GM13976 (cell line): ENCODE results near the gene IRS1.

ENCODE experiments used
- DNase-seq: peaks from one replicate; pipeline ENCODE4 v3.0.0; 2012; ENCODE audit warnings: low spot score
- in situ Hi-C: fragments of 300-500 bp; cut with MboI; formaldehyde crosslinking; loops from one replicate; pipeline ENCODE4 v1.12.0; 2022; ENCODE audit warnings: low sequenced_read_pairs, mixed read lengths, inconsistent platforms; ENCODE audit not compliant: unreplicated experiment
- TF ChIP-seq, protein P1 (sequence below): IDR thresholded peaks from 2 replicates; pipeline ENCODE4 v1.5.1; 2012; ENCODE audit warnings: borderline replicate concordance, mild to moderate bottlenecking; ENCODE audit not compliant: insufficient read depth; ENCODE audit errors: extremely low read depth, missing control alignments, control extremely low read depth

IRS1 gene

DNA sequence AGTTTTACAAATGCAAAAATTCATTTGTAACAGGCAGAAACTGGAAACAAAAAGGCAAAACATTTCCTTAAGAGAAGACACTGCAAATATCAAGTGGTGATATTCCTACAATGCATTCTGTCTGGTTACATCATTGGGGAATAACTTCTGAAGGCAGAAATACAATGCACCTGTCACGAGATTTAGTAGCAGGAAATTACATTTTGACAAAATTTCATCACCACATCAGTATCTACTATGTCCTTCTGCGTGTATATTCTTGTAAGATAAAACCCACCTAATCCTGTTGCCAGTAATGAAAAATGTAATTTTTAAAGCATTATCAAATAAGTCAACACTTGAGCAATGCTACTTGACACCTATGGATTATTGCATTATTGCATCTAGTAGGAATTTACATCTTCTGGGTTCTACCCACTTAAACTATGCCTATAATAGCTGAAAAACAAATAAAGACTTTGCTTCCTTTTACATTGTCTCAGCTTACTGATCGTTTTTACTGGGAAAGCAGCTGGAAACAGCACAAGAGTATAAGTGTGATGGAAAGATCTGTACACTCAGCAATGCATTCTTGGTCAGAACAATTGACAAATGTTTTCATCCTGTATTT is 59.5 kb downstream of the IRS1 start:
- DNase-seq: no peak
- TF ChIP-seq, protein P1, sequence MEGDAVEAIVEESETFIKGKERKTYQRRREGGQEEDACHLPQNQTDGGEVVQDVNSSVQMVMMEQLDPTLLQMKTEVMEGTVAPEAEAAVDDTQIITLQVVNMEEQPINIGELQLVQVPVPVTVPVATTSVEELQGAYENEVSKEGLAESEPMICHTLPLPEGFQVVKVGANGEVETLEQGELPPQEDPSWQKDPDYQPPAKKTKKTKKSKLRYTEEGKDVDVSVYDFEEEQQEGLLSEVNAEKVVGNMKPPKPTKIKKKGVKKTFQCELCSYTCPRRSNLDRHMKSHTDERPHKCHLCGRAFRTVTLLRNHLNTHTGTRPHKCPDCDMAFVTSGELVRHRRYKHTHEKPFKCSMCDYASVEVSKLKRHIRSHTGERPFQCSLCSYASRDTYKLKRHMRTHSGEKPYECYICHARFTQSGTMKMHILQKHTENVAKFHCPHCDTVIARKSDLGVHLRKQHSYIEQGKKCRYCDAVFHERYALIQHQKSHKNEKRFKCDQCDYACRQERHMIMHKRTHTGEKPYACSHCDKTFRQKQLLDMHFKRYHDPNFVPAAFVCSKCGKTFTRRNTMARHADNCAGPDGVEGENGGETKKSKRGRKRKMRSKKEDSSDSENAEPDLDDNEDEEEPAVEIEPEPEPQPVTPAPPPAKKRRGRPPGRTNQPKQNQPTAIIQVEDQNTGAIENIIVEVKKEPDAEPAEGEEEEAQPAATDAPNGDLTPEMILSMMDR: no peak
- in situ Hi-C loops: no loop called here

DNA sequence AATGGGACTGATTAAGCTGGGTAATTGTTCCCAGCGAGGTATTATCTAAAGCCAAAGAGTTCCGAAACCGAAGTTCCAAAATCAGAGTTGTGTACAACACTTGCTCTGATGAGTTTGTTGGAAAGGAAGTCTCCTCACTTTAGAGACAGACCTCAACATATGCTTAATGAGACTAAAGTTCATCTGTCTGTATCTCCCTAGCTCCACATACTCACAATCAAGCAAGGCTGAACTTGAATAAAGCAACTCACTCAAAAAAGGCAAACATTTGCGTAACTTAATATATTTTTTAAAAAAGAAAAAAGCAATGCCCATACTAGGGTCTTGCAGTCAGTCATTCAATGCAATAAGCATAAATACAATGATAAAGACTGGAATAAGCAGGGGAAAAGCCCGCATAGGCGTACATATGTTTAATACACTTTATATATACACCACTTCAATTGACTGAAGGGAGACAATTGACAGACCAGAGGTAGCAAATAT is 60.0 kb downstream of the IRS1 start:
- TF ChIP-seq, protein P1: no peak
- DNase-seq: no peak
- in situ Hi-C loops: no loop called here

DNA sequence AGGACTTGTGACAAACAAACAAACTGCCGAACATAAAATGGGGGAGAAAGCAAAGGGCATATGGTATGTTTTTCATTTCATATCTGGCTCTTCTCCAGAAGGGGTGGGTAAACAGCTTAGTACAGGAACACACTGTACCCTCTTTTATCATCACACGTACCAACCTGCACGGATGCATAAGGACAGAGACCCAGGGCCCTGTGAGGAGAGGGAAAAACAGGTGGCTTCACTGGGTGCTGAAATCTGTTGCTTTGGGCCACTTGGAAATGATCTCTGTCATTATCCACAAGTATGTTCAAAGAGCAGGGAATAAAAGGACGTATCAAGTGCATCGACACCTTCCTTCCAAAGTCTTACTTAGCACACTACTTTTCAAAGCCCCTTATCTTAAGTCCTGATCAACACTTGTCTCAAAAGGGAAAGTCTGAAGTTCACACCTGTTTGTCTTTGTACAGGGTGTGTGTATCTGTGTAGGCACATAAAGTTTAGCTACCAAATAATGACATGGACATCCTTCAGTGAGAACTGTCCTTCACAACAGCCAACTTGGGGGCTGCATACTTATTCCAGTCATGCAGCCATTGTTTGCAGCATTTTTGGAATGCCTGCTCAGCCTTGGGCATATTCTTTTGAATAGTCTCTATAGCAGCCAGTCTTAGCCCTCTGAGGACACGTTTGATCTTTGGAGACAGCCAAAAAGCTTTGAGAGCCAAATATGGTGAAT is 60.6 kb downstream of the IRS1 start:
- TF ChIP-seq, protein P1: no peak
- in situ Hi-C loops: no loop called here
- no peak for DNase-seq

DNA sequence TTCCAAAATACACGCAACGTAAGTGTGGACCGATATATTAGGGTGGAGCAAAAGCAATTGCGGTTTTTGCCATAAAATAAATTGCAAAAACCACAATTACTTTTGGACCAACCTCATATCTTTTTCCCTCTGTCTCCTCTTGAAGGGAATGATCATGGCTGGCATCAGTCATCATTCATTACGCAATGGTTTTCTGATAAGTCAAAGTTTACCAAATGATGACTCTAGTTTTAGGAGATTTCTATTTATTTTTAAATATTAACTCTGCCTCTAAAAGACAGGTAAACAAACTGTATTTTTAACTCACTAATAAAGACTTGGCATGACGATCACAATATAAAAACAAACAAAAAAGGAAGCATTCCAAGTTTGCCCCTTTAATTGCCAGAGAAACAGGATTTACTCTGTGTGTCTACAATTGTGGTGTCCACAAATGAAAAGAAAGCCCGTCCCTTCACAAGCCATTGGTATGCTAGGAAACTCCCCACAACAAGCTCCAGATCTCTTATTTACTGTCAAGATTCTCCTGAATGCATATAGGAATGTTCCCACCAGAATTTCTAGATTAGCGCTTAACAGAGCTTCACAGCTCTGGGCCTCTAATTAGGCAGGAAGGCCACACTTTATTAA is 61.3 kb downstream of the IRS1 start:
- in situ Hi-C loops: no loop called here
- TF ChIP-seq, protein P1: no peak
- DNase-seq: no peak

DNA sequence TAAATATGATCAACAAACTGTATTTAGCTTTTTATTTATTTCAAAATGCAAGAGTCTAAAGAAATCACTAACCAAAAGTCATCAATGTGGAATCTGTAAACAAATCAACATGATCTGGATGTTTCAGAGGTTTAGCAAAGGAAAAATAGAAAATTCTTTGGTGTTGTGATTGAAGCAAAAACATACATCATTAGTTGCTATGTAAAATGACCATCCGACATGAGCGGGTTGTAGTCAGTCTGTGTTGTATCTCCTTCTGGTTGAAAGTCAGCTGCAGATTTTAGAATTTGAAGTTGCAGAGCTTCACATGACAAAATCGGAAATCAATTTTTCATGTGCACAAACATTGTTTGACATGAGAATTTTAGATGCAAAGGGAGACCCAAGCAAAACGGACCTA is 63.2 kb downstream of the IRS1 start:
- TF ChIP-seq, protein P1: no peak
- DNase-seq: no peak
- in situ Hi-C loops: no loop called here

DNA sequence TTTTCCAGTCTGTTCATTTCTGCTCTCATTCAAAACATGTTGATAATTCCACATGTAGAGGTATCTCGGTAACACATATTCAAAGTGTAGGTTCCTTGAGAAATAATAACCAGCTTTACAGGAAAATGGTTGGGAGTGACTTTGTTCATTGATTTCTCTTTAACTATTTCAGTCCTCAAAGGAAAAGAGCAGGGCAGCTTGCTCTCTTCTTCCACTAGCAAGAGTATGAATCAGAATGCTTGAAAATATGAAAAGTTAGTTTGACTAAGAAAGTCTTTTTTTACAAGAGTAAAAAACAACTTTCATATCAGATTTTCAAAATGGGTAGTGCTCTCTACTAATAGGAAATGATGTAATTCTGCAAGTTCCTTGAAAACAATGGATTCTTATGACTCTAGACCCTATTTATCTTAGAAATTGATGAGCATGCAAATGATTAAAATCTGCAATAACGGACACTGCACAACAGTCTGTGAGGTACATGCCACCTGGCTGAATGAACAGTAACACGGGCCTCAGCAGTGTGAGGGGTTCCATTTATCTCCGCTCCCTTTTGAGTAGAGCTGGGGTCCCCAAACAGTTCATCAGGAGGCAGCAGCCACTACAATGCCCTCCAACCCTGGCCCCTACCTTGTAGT is 65.6 kb downstream of the IRS1 start:
- no peak for DNase-seq
- TF ChIP-seq, protein P1: no peak
- in situ Hi-C loops: no loop called here
